GM12874 (cell line): ENCODE results near the gene HIF1AN.

ENCODE experiments used
- CTCF ChIP-seq: IDR thresholded peaks from 2 replicates; pipeline ENCODE4 v1.5.1; 2011; ENCODE audit warnings: low read depth, mild to moderate bottlenecking, control low read depth, low read length, moderate library complexity; ENCODE audit not compliant: insufficient read depth

The HIF1AN gene

GRCh38 chr10:100567826-100568225 lies 32.1 kb downstream of the HIF1AN start:
- no peak for TF ChIP-seq CTCF

- TF ChIP-seq CTCF = no peak
These were observed 33.2 kb downstream of the HIF1AN start for GRCh38 chr10:100568912-100569311.

- no peak for TF ChIP-seq CTCF
These were observed 34.1 kb downstream of the HIF1AN start for GRCh38 chr10:100569687-100570481.

- no peak for TF ChIP-seq CTCF
These were observed 34.8 kb downstream of the HIF1AN start for GRCh38 chr10:100570506-100570905.

- TF ChIP-seq CTCF = no peak
These were observed 35.5 kb downstream of the HIF1AN start for GRCh38 chr10:100571084-100571856.

- no peak for TF ChIP-seq CTCF
These were observed 40.0 kb downstream of the HIF1AN start for GRCh38 chr10:100575585-100576281.

GRCh38 chr10:100576282-100576635 lies 40.5 kb downstream of the HIF1AN start:
- no peak for TF ChIP-seq CTCF
